MCF 10A (cell line): Measurements from ENCODE around the gene GLCCI1. TPM values are rescaled to one million over a fixed set of nuclear protein-coding genes. Genes with fewer than 3 reads are reported as not detected.

Experiments
- BruUV-seq: library from RNA; stranded (reverse); fragments of 400-500 nt; replicated peaks from 2 replicates; lab custom pipeline; 2021; lab: Mats Ljungman, UMichigan
- CTCF ChIA-PET: fragments of 300-600 bp; sonication (Branson Sonifier 250); formaldehyde crosslinking; extraction: SDS; loops from one replicate; lab custom pipeline; 2021; ENCODE audit warnings: antibody characterized with exemption, inconsistent platforms; lab: Yijun Ruan, JAX
- POLR2A ChIA-PET: fragments of 300-600, 350-650 bp; sonication (Branson Sonifier 250); formaldehyde crosslinking; extraction: SDS; loops from one replicate; lab custom pipeline; 2020; ENCODE audit warnings: antibody characterized with exemption, inconsistent platforms; lab: Yijun Ruan, JAX
- DNase-seq: peaks from one replicate; pipeline ENCODE4 v3.0.0-alpha.2; 2018; ENCODE audit not compliant: unreplicated experiment
- H3K27ac Mint-ChIP-seq: one replicate; pipeline ENCODE4 v1.8.0; 2022; ENCODE audit warnings: mild to moderate bottlenecking, low read depth, mixed read lengths; ENCODE audit not compliant: unreplicated experiment
- H3K27me3 Mint-ChIP-seq: one replicate; pipeline ENCODE4 v1.8.0; 2022; ENCODE audit warnings: mixed read lengths; ENCODE audit not compliant: insufficient read depth, unreplicated experiment
- H3K36me3 Mint-ChIP-seq: one replicate; pipeline ENCODE4 v1.8.0; 2022; ENCODE audit warnings: mild to moderate bottlenecking, moderate library complexity, mixed read lengths; ENCODE audit not compliant: insufficient read depth, unreplicated experiment
- H3K4me1 Mint-ChIP-seq: one replicate; pipeline ENCODE4 v1.8.0; 2022; ENCODE audit warnings: mixed read lengths; ENCODE audit not compliant: insufficient read depth, unreplicated experiment
- H3K4me3 Mint-ChIP-seq: one replicate; pipeline ENCODE4 v1.8.0; 2022; ENCODE audit warnings: mild to moderate bottlenecking, moderate library complexity, mixed read lengths; ENCODE audit not compliant: unreplicated experiment
- H3K9me3 Mint-ChIP-seq: one replicate; pipeline ENCODE4 v1.8.0; 2022; ENCODE audit warnings: mixed read lengths; ENCODE audit not compliant: unreplicated experiment
- CTCF ChIP-seq: fragments of 200-600 bp; IDR thresholded peaks from one replicate; pipeline ENCODE4 v1.8.0; 2022; ENCODE audit warnings: antibody characterized with exemption, mild to moderate bottlenecking; ENCODE audit not compliant: unreplicated experiment
- intact Hi-C: fragments of 100-400 bp; cut with micrococcal nuclease; formaldehyde crosslinking; loops from 2 replicates; pipeline ENCODE4 v1.14.1; 2022
- total RNA-seq: library from RNA; stranded (reverse); gene quantifications from 2 replicates; pipeline ENCODE4 v1.2.3, GENCODE V29; 2022

The GLCCI1 gene
- total RNA-seq, 1 experiment from 2014 or later = 5.3 TPM

DNA sequence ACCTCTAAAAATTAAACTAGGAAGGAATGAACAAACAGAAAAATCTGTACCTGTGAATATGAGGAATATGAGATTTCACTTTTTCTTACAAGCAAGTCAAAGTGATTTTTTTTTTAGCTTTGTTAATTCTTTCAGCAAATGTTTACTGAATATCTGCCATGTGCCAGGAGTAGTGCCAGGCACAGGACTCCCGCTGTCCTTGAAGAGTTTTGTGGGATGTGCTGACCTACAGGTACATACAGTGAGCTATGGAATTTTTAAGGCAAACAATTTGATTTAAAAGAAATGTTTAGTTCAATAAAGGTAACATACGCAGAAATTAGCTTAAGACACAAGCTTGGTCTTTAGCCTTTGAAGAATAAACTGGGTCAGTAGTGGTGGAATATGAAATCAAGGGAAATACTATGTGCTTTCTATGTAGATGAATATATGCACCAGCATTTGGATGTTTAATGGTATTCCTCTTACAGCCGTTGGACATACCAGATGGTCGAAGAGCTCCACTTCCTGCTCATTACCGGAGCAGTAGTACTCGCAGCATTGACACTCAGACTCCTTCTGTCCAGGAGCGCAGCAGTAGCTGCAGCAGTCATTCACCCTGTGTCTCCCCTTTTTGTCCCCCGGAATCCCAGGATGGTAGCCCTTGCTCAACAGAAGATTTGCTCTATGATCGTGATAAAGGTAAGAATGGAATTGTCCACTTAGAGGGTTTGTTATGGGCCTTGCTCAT, 102.0 kb downstream of the GLCCI1 start:
- no peak for TF ChIP-seq CTCF
- ChIA-PET CTCF (interaction anchor here (0.5 kb wide), 2 partner anchors 18 to 431 kb away, joined by 3 to 4 read pairs; no protein-coding TSS in a partner anchor), POLR2A (interaction anchor here (0.7 to 1.0 kb wide), 3 partner anchors 11 to 430 kb away, joined by 3 read pairs; partner anchors contain the start of gene UMAD1)
- H3K36me3 Mint-ChIP-seq = peaks cover 11% of the 10 kb centered on the region
- no peak for DNase-seq
- peaks cover 10% of the 10 kb centered on the region for H3K4me1 Mint-ChIP-seq
- BruUV-seq = no TSS peak
- H3K4me3 Mint-ChIP-seq = no peak overlapping the region
- no peak overlapping the region for H3K27ac Mint-ChIP-seq
- H3K27me3 Mint-ChIP-seq = no peaks in the 10 kb centered on the region
- intact Hi-C loops = no loop called here
- no peaks in the 10 kb centered on the region for H3K9me3 Mint-ChIP-seq

DNA sequence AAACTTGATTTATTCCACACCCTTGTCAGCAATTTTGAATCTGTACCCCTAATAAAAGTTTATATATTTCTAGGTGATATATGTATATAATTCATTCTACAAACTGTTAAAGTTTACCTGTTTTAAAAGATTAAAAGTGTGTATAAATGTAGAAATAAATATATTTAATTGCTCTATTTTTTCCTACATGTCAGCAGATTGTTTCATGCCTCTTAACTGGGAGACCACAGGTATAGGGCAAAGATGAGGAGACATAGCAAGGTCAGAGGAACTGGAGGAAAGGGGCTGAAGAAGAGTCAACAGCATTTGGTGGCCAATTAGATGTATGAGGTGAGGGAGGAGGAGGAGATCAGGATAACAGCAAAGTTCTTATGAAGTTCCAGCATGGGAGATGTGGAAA, 109.8 kb downstream of the GLCCI1 start:
- POLR2A ChIA-PET = no interaction called here
- TF ChIP-seq CTCF = no peak
- H3K36me3 Mint-ChIP-seq = no peaks in the 10 kb centered on the region
- H3K27ac Mint-ChIP-seq = no peak overlapping the region
- DNase-seq = no peak
- intact Hi-C loops = no loop called here
- BruUV-seq = no TSS peak
- CTCF ChIA-PET = no interaction called here
- H3K27me3 Mint-ChIP-seq = no peaks in the 10 kb centered on the region
- no peak overlapping the region for H3K4me3 Mint-ChIP-seq
- H3K4me1 Mint-ChIP-seq = no peaks in the 10 kb centered on the region
- H3K9me3 Mint-ChIP-seq = no peaks in the 10 kb centered on the region

DNA sequence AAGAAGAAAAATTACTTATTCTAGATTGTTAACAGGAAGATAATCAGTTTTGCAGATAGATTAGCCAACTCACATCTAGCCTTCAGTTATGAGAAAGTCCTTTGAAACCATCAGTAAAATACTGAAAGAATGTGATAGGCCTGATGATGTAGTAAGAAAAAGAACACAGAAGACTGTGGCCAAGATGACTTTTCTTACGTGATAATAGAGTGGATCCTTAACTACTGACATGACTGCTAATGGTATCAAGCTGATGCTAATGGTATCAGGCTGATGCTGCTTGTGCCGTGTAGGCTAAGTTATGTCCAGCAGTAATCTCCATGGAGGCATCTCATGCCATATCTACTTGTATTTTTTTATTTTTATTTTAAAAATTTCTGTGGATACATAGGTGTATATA, 114.2 kb downstream of the GLCCI1 start:
- no peak overlapping the region for H3K4me3 Mint-ChIP-seq
- no peak for DNase-seq
- H3K27me3 Mint-ChIP-seq = no peaks in the 10 kb centered on the region
- H3K4me1 Mint-ChIP-seq = no peaks in the 10 kb centered on the region
- H3K36me3 Mint-ChIP-seq = peaks cover 8% of the 10 kb centered on the region
- intact Hi-C loops = no loop called here
- no TSS peak for BruUV-seq
- no peaks in the 10 kb centered on the region for H3K9me3 Mint-ChIP-seq
- TF ChIP-seq CTCF = no peak
- ChIA-PET CTCF (no interaction called here), POLR2A (no interaction called here)
- no peak overlapping the region for H3K27ac Mint-ChIP-seq

GRCh38 chr7:8084836-8085235, 116.2 kb downstream of the GLCCI1 start:
- no peak overlapping the region for H3K27ac Mint-ChIP-seq
- H3K27me3 Mint-ChIP-seq = no peaks in the 10 kb centered on the region
- ChIA-PET POLR2A (interaction anchor here (1.2 kb wide), 1 partner anchor 20 kb away, joined by 6 read pairs; no protein-coding TSS in a partner anchor), CTCF (interaction anchor here (0.6 kb wide), 2 partner anchors 210 to 421 kb away, joined by 3 read pairs; no protein-coding TSS in a partner anchor)
- no peaks in the 10 kb centered on the region for H3K9me3 Mint-ChIP-seq
- no peak overlapping the region for H3K4me3 Mint-ChIP-seq
- intact Hi-C loops = no loop called here
- no peak for TF ChIP-seq CTCF
- no TSS peak for BruUV-seq
- no peaks in the 10 kb centered on the region for H3K4me1 Mint-ChIP-seq
- DNase-seq = no peak
- peaks cover 8% of the 10 kb centered on the region for H3K36me3 Mint-ChIP-seq
